Right renal cortex interstitium (tissue), 3 donors: ENCODE data around the gene NKD1. TPM values are rescaled to one million over a fixed set of nuclear protein-coding genes. Genes with fewer than 3 reads are reported as not detected.

Experiments used
- DNase-seq, 3 donors: peaks; one replicate each; pipeline ENCODE4 v3.0.0-alpha.2; 2013; ENCODE audit warnings: low read depth in 3 of 3, low spot score in 2 of 3
- polyA plus RNA-seq, 3 donors: library from polyadenylated mRNA; unstranded; fragments of 120-200 nt; gene quantifications; one replicate each; pipeline ENCODE4 v1.2.1, GENCODE V29; 2013; ENCODE audit not compliant: insufficient read length in 3 of 3

Gene NKD1
- polyA plus RNA-seq, 3 donors = 9.3 to 11.2 (median 10.4) TPM

- no peak for DNase-seq
Observed at GRCh38 chr16:50519001-50519400, 29.2 kb upstream of the NKD1 start.

- DNase-seq = no peak
Observed at GRCh38 chr16:50519602-50520001, 28.6 kb upstream of the NKD1 start.

GRCh38 chr16:50520451-50521245 lies 27.5 kb upstream of the NKD1 start:
- no peak for DNase-seq

- DNase-seq = no peak
Observed at GRCh38 chr16:50521246-50521900, 26.8 kb upstream of the NKD1 start.

- no peak for DNase-seq
Observed at GRCh38 chr16:50522324-50522723, 25.9 kb upstream of the NKD1 start.

GRCh38 chr16:50523710-50524109 lies 24.5 kb upstream of the NKD1 start:
- no peak for DNase-seq

- DNase-seq = no peak
Observed at GRCh38 chr16:50525262-50525661, 22.9 kb upstream of the NKD1 start.

GRCh38 chr16:50525716-50526115 lies 22.5 kb upstream of the NKD1 start:
- no peak for DNase-seq

GRCh38 chr16:50526249-50526648 lies 21.9 kb upstream of the NKD1 start:
- DNase-seq = no peak

GRCh38 chr16:50526796-50527195 lies 21.4 kb upstream of the NKD1 start:
- no peak for DNase-seq

GRCh38 chr16:50528820-50529219 lies 19.4 kb upstream of the NKD1 start:
- no peak for DNase-seq

GRCh38 chr16:50529334-50529733 lies 18.9 kb upstream of the NKD1 start:
- DNase-seq = no peak

GRCh38 chr16:50530277-50531236 lies 17.6 kb upstream of the NKD1 start:
- DNase-seq = no peak

- DNase-seq = no peak
Observed at GRCh38 chr16:50531359-50531758, 16.8 kb upstream of the NKD1 start.

GRCh38 chr16:50531901-50532300 lies 16.3 kb upstream of the NKD1 start:
- DNase-seq = no peak

- no peak for DNase-seq
Observed at GRCh38 chr16:50532576-50532975, 15.6 kb upstream of the NKD1 start.

- DNase-seq = no peak
Observed at GRCh38 chr16:50533317-50533716, 14.9 kb upstream of the NKD1 start.

GRCh38 chr16:50534091-50534490 lies 14.1 kb upstream of the NKD1 start:
- no peak for DNase-seq

- DNase-seq = no peak
Observed at GRCh38 chr16:50534556-50534955, 13.6 kb upstream of the NKD1 start.

GRCh38 chr16:50534958-50535357 lies 13.2 kb upstream of the NKD1 start:
- DNase-seq = no peak
